Activated CD8-positive, alpha-beta memory T cell treated with anti-CD3 and anti-CD28 coated beads for 24 hours (primary cell): ENCODE results near the gene PTPN13.

Source experiments
- DNase-seq: peaks from one replicate; pipeline ENCODE4 v3.0.0-alpha.2; 2020

PTPN13 gene

GRCh38 chr4:86730310-86730709 lies 136.2 kb downstream of the PTPN13 start:
- DNase-seq, result no peak

DNA sequence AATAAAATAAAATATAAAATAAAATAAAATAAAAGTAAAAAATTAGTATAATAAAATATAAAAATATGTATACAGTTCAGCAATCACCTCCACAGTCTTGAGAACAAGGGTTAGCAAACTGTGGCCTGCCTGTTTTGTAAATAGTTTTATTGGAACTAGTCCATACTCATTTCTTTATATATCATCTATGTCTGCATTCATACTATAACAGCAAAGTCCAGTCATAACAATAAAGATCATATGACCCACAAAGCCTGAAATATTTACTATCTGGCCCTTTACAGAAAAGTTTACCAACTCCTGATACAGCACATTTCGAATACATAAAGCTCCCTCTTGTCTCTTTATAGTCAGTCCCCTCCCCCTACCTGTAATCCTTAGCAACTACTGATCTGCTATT lies 143.1 kb downstream of the PTPN13 start:
- no peak for DNase-seq

- DNase-seq, result no peak
Observed at GRCh38 chr4:86741846-86742245, 147.7 kb downstream of the PTPN13 start.

DNA sequence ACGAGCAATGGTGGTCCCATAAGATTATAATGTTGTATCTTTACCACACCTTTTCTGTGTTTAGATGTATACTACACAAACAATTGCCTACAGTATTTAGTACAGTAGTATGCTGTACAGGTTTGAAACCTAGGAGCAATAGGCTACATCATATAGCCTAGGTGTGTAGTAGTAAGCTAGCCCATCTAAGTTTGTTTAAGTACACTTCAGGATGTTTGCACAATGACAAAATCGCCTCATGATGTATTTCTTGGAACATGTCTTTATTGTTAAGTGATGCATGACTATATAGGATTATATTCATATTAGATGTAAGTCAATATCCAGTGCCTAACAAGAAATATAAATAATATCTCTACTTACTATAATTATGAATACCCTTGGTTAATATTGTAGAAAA lies 150.5 kb downstream of the PTPN13 start:
- DNase-seq, result no peak

GRCh38 chr4:86749121-86749520 lies 155.0 kb downstream of the PTPN13 start:
- DNase-seq, result no peak

DNA sequence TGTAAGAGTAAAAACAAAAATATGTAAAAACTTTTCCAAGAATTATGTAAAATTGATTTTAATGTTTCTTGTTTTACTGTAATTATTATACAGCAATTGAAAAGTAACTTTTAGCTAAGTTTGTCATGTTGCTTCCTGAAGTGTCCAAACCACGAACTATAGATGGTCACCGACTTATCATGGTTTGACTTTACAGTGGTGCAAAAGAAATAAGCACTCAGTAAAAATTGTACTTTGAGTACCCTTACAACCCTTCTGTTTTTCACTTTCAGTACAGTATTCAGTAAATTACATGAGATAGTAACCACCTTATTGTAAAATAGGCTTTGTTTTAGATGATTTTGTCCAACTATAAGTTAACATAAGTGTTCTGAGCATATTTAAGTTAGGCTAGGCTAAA lies 161.3 kb downstream of the PTPN13 start:
- DNase-seq, result no peak

DNA sequence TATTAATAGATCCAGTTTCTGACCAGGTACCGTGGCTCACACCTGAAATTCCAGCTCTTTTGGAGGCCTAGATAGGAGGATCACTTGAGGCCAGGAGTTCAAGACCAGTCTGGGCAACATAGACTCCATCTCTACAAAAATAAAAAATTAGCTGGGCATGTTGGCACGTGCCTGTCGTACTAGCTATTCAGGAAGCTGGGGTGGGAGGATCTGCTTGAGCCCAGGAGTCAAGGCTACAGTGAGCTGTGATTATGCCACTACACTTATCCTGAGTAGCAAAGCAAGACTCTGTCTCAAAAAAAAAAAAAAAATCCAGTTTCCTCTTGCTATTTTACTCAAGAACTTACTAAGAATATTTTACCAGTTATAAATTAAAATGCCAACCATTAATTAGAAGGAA lies 163.4 kb downstream of the PTPN13 start:
- DNase-seq, result no peak

DNA sequence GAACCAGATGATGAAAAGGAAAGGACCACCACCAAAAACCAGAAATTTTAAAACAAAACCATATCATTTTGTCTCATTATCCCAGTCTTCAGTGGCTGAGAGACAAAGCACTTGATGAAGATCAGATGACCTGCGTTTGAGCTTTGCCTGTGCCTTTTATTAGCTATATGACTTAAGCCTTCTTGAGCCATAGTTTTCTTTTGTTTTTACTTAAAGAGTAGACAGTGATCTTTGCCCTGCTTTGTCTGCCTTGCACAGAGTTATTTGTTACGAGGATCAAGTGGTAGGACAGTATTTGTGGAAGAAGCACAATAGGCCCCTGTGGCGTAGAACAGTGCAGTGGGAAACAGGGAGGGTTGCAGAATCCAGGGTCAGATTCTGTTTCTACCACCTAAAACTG lies 165.2 kb downstream of the PTPN13 start:
- DNase-seq, result no peak

DNA sequence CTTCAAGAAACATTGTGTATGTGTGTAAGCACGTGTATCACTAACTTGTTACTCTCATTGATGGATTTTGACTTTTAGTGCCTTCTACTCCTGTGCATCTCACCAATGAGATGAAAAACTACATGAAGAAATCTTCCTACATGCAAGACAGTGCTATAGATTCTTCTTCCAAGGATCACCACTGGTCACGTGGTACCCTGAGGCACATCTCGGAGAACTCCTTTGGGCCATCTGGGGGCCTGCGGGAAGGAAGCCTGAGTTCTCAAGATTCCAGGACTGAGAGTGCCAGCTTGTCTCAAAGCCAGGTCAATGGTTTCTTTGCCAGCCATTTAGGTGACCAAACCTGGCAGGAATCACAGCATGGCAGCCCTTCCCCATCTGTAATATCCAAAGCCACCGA lies 168.5 kb downstream of the PTPN13 start:
- DNase-seq, result no peak

DNA sequence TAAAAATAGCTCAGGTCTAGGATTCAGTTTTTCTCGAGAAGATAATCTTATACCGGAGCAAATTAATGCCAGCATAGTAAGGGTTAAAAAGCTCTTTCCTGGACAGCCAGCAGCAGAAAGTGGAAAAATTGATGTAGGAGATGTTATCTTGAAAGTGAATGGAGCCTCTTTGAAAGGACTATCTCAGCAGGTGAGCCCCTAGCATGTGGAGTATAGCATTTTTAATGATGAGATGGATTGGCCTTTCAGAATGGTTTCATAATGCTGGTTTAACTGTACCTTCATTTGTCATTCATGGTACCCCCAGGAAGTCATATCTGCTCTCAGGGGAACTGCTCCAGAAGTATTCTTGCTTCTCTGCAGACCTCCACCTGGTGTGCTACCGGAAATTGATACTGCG lies 175.7 kb downstream of the PTPN13 start:
- DNase-seq, result no peak

DNA sequence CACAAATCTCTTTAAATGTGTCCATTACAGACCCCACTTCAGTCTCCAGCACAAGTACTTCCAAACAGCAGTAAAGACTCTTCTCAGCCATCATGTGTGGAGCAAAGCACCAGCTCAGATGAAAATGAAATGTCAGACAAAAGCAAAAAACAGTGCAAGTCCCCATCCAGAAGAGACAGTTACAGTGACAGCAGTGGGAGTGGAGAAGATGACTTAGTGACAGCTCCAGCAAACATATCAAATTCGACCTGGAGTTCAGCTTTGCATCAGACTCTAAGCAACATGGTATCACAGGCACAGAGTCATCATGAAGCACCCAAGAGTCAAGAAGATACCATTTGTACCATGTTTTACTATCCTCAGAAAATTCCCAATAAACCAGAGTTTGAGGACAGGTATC lies 177.0 kb downstream of the PTPN13 start:
- DNase-seq, result no peak

- no peak for DNase-seq
Observed at GRCh38 chr4:86775061-86775460, 180.9 kb downstream of the PTPN13 start.

DNA sequence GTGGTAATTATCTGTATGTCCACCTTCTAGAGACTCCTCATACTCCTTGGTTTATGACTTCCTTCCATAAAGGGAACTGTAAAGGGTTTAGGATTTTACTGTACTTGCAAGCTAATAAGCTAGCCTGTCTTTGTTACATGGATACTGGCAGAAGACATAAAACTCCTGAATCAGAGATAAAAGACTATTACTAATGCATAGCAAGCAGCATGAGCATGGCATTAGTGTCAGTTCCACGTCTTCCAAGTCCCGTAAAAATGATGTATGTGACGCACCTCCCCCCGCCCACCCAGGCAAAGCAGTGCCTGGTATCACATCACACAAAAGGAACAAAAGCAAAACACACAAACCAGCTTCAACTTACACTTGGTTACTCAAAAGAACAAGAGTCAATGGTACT lies 184.1 kb downstream of the PTPN13 start:
- DNase-seq, result no peak

- no peak for DNase-seq
Observed at GRCh38 chr4:86788826-86789225, 194.7 kb downstream of the PTPN13 start.

GRCh38 chr4:86791126-86791525 lies 197.0 kb downstream of the PTPN13 start:
- DNase-seq, result no peak

- DNase-seq, result no peak
Observed at GRCh38 chr4:86809809-86810208, 215.7 kb downstream of the PTPN13 start.

- DNase-seq, result no peak
Observed at GRCh38 chr4:86810847-86811246, 216.7 kb downstream of the PTPN13 start.

DNA sequence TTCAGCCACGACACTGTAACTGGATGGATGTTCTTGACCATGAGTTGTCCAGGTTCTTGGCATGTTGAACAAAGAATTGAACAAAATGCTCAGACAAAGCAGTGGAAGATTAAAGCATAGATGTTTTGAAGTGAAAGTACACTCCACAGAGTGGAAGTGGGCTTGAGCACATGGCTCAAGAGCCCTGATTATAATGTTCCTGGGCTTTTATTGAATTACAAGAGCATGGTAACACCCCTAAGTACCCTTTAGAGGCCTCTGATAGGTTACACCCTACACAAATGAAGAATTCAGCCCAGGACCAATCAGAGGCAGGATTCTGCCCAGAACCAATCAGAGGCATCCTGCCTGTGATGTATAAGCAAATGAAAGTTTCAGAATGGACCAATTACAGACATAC lies 221.5 kb downstream of the PTPN13 start:
- no peak for DNase-seq

GRCh38 chr4:86816501-86817273 lies 222.6 kb downstream of the PTPN13 start:
- DNase-seq, result no peak

DNA sequence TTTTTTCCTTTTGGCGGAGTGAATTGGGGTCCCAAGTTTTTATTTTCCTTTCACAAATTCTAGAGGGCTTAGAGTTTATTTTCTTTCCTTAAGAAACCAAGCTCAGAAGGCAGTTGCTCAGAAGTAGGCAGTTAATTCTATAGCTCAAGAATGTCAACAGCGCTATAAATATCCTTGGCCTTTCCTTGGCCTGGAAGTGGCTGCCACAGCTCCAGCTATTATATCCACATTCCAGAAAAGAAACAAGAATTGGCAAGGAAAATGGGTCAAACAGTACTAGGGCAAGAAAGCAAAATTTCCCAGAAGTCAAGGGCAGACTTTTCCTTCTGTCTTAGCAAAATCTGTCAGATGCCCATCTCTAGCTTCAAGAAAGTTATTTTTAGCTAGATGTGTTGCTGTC lies 224.1 kb downstream of the PTPN13 start:
- no peak for DNase-seq

DNA sequence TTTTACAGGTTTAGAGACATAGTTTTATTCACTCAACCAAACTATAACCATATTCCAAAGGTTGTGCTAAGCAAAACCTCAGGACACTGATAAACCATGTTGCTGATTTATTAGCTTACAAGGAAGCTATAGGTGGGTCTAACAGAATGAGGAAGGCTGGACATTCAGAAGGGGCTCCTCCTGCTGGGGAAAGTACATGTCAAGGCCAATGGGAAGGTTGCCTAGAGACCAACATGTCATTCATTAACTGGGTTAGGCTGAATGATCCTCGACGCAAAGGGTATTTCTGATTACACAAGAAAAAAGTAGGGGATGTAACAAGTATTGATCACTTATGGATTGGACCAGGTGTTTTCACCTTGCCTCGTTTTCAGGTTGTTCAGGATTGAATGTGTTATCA lies 224.7 kb downstream of the PTPN13 start:
- no peak for DNase-seq

GRCh38 chr4:86819561-86819960 lies 225.4 kb downstream of the PTPN13 start:
- DNase-seq, result no peak

DNA sequence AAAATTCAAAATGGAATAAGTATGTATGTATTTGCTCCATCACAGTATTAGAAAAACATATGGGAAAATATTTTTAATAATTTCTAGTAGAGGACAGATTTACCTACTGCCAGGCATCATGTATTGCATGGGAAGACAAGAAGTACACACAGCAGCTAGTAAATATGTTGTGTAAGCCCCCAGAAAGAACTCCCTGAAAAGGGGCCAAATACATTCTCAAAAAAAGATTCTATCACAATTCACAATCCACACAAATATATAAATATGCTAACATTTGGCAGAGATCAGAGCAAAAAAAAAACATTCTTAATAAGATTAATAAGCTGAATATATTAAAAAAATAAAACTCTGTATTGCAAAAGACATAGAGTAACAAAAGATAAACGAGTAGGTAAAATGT lies 227.0 kb downstream of the PTPN13 start:
- DNase-seq, result no peak

DNA sequence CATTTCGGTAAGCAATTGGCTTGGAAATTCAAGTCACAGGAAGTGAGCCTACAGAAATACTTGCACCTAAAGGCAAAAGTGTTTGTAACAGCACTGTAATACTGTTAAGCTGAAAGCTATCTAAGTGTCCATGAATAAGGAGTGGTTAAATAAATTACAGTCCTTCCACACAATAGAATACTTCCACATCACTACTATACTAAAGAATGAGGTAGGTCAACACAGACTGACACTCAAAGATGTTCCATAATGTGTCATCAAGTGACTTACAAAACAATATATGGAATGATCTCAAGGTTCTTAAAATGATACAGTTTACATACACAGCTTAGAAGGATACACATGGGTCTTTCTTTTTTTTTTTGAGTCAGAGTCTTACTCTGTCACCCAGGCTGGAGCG lies 228.0 kb downstream of the PTPN13 start:
- DNase-seq, result no peak

GRCh38 chr4:86825511-86825910 lies 231.4 kb downstream of the PTPN13 start:
- no peak for DNase-seq
